Measurements from ENCODE around the gene LRRC71. TPM values are rescaled to one million over a fixed set of nuclear protein-coding genes. Genes with fewer than 3 reads are reported as not detected.

Gene LRRC71
- total and polyA plus RNA-seq, 2 of the 8 experiments (the other 6 are each of a cell fraction or from before 2014, with no cell fraction given), result 0.05 TPM; not detected in 1

DNA sequence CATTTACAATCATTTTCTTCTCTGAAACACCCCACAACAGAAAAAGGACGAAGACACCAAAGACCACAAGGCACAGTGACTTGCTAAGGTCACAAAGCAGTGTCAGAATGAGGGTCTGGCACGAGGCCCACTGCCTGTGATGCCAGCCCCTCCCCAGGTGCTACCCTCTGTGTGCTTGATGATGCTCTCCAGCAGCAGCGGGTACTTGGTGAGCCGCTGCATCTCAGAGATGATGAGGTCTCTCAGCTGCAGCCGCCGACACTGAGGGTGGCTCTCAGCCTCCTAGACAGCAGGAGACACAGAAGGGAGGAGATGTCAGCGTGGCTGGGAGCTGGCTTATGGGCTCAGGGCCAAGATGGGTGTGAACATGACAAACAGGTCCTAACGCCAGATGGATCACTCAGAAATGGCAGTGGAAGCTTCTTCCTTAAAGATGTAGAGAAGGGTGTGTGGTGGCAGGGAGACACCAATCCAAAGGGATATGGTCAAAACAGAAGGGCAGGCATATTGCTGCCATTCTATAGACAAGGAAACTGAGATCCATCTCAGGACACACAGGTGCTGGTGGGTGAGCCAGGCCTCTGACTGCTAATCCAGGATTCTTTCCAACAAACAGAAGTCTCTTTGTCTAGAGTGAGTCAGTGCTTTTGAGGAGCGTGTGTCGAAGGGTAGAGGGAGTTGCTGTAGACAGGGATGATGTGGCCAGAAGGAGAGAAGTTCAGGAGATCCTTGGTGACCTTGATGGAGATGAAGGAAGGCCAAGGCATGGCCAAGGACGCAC is 25.6 kb downstream of the LRRC71 start:
- no peaks in the 10 kb centered on the region for H3K9me3 ChIP-seq (ENCODE audit: insufficient read depth in 2 of 2, low read depth in 1 of 2, low read length in 1 of 2)
- H3K18ac ChIP-seq (ENCODE audit: extremely low read depth, low read length), result no peak overlapping the region
- no peak overlapping the region for H3K27ac ChIP-seq (ENCODE audit: low read depth, low read length)
- WGBS, 2 experiments (ENCODE audit: extremely low coverage in 1 of 2, insufficient coverage in 1 of 2, insufficient read length in 1 of 2, insufficient replicate concordance in 2 of 2, low coverage in 1 of 2, low lambda C conversion rate in 2 of 2, missing lambda C conversion rate in 1 of 2), result 93% methylated on average over 10 of the region's 11 CpGs; no CpG with 5 or more reads in 1 of the 2 experiments
- H3K4me2 ChIP-seq (ENCODE audit: insufficient read depth in 1 of 2, low read depth in 2 of 2, low read length in 2 of 2), result no peak overlapping the region
- H2BK15ac ChIP-seq (ENCODE audit: low read length), result no peak overlapping the region
- FAIRE-seq (no peak), DNase-seq (ENCODE audit: low read depth in 1 of 2, low spot score in 2 of 2) (no peak)
- H2BK12ac ChIP-seq (ENCODE audit: low read depth, low read length), result no peak overlapping the region
- no peak overlapping the region for H2BK20ac ChIP-seq (ENCODE audit: low read length)
- H3K4ac ChIP-seq (replicated peaks; ENCODE audit: insufficient read length, low read depth, low read length), result no peak overlapping the region
- H2AK5ac ChIP-seq (ENCODE audit: low read depth, low read length), result no peak overlapping the region
- no peaks in the 10 kb centered on the region for H3K23me2 ChIP-seq (ENCODE audit: low read depth, low read length)
- ChIA-PET CTCF (ENCODE audit: partially characterized antibody) (interaction anchor here (0.8 to 4.1 kb wide), 8 partner anchors 9 to 128 kb away, joined by 3 to 25 read pairs (median 4); no protein-coding TSS in a partner anchor), POLR2A (ENCODE audit: partially characterized antibody) (interaction anchor here (1.0 to 1.2 kb wide), 2 partner anchors 9 to 13 kb away, joined by 3 read pairs; no protein-coding TSS in a partner anchor)
- no peak overlapping the region for H2BK5ac ChIP-seq (ENCODE audit: low read depth, low read length)
- TF ChIP-seq CREB1 (IDR thresholded peaks at IDR 0.05) (no peak), FOSL1 (IDR thresholded peaks at IDR 0.05; ENCODE audit: insufficient read depth, low read depth, low read length) (no peak), CEBPB (IDR thresholded peaks at IDR 0.05; ENCODE audit: low read depth, low read length) (no peak), KDM5A (IDR thresholded peaks at IDR 0.05; ENCODE audit: low read length) (no peak), BCL11A (IDR thresholded peaks at IDR 0.05; ENCODE audit: low read depth in 2 of 2, low read length in 2 of 2) (no peak), NANOG (IDR thresholded peaks at IDR 0.05; ENCODE audit: insufficient read depth, low read depth, low read length, poor library complexity, severe bottlenecking) (no peak), POLR2AphosphoS5 (IDR thresholded peaks at IDR 0.05; ENCODE audit: low read depth, low read length) (no peak), TEAD4 (IDR thresholded peaks at IDR 0.05; ENCODE audit: low read depth, low read length) (no peak), BACH1 (IDR thresholded peaks at IDR 0.05; ENCODE audit: low read length) (no peak), POLR2A (IDR thresholded peaks at IDR 0.05; ENCODE audit: control extremely low read depth in 1 of 2, low read depth in 2 of 2, low read length in 2 of 2) (no peak)
- no peak overlapping the region for H4K91ac ChIP-seq (replicated peaks; ENCODE audit: insufficient read length, low read length)
- H4K20me1 ChIP-seq (replicated peaks in 1 of 2; ENCODE audit: control insufficient read depth in 1 of 2, insufficient read depth in 2 of 2, low read length in 2 of 2), result peaks cover 7 to 12% of the 10 kb centered on the region in 2 experiments
- H3K36me3 ChIP-seq (ENCODE audit: control insufficient read depth in 2 of 4, insufficient read depth in 4 of 4, low read length in 3 of 4), result peaks cover 32 to 79% (median 53%) of the 10 kb centered on the region in 4 experiments
- peaks cover 2% of the 10 kb centered on the region for H3K79me1 ChIP-seq (ENCODE audit: low read depth, low read length)
- no peak overlapping the region for H3K9ac ChIP-seq (replicated peaks in 1 of 4; ENCODE audit: extremely low read depth in 1 of 4, low read depth in 3 of 4, low read length in 3 of 4)
- no peaks in the 10 kb centered on the region for H3K27me3 ChIP-seq (replicated peaks in 1 of 4; ENCODE audit: control insufficient read depth in 3 of 4, extremely low read depth in 1 of 4, insufficient read depth in 3 of 4, low read length in 3 of 4)
- no peak overlapping the region for H2BK120ac ChIP-seq (replicated peaks; ENCODE audit: low read depth, low read length)
- H3K4me1 ChIP-seq (replicated peaks in 1 of 4; ENCODE audit: control insufficient read depth in 3 of 4, insufficient read depth in 4 of 4, low read length in 3 of 4), result no peaks in the 10 kb centered on the region
- H2AFZ ChIP-seq (ENCODE audit: low read length), result no peak overlapping the region
- no peak overlapping the region for H3K4me3 ChIP-seq (ENCODE audit: extremely low read depth in 1 of 4, insufficient read depth in 2 of 4, low read depth in 3 of 4, low read length in 4 of 4)
- H3K14ac ChIP-seq (ENCODE audit: insufficient read length), result no peak overlapping the region
- H3K56ac ChIP-seq (replicated peaks; ENCODE audit: insufficient read length, low read depth, low read length), result no peak overlapping the region
- H4K5ac ChIP-seq (ENCODE audit: insufficient read length, low read depth, low read length), result no peak overlapping the region
- H3K23ac ChIP-seq (ENCODE audit: insufficient read length), result no peak overlapping the region
- H3K79me2 ChIP-seq (ENCODE audit: control insufficient read depth in 1 of 2, insufficient read depth in 2 of 2, low read length in 2 of 2), result no peaks in the 10 kb centered on the region
- H4K8ac ChIP-seq (ENCODE audit: extremely low read depth, insufficient read depth, low read length), result no peak overlapping the region
